GM18508 (cell line): ENCODE data around the gene GATD1.

ENCODE experiments used
- ATAC-seq: cut with Tn5 transposase; IDR thresholded peaks from one replicate; pipeline ENCODE4 v1.9.1; 2021; ENCODE audit warnings: moderate number of reproducible peaks; ENCODE audit not compliant: insufficient read depth, unreplicated experiment

GATD1 gene

DNA sequence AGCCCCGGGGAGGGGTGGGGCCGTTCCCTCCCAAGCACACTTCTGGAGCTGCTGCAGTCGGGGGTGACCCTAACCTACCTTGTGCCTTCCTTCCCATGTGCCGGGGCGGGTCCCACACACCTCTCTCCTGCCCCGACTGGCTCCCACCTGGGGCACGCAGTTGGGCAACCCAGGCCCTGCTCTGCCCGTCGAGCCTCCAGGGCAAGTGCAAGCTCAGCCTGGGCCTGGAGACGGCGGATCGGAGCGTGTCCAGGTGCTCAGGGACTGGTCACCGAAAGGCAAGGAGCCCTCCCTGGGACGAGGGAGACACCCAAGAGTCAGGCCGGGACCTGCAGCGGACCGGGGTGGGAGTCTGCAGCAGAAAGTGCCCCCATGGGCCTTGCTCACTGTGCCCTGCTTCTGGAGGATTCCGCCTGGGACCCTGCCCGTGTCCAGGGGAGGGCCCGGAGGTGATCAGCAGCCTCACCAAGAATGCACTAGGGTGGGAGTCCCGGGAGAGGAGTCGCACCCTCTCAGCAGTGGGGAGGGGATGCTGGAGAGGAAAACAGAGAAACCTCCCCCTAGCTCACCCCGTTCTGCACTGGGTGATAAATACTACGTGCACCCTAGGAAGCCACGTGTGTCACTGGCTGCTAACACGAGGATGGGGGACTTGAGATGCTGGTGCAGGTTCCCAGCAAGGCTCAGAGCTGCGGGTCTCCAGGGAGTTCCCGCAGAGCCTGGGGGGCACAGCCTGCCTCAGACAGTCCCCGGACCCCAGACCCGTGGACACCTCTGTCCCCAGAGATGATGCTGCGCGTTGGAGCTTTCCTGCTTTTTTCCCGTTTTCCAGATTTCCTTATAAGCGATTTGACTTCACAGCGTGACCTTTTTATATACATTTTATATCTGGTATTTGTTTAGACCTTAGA is 5.2 kb upstream of the GATD1 start:
- ATAC-seq: no peak

DNA sequence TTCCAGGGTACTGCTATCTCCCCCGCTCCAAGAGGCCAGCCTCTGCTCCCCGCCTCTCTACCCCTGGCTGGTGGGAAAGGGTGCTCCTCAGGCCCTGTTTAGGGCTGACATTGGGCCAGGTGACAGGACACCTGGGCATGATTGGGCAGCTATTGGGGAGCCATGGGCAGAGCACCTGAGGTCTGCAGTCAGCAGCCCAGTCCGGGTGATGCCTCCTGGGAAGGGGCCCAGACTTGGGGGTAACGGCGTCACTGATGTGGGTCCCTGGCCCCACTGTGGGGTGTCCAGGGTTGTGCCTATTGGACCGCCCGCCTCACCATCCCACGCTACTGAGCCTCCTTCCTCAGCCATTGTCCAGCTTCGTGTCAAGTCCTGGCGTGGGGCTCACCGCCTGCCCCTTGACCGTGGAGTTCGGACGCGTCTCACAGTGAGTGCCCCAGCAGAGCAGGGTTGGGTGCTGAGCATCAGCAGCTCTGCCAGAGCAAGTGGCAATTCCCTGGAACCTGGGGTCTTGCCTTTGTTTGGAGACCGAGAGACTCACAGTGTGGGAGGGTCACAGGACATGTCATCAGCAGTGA is 2.8 kb upstream of the GATD1 start:
- ATAC-seq: no peak

DNA sequence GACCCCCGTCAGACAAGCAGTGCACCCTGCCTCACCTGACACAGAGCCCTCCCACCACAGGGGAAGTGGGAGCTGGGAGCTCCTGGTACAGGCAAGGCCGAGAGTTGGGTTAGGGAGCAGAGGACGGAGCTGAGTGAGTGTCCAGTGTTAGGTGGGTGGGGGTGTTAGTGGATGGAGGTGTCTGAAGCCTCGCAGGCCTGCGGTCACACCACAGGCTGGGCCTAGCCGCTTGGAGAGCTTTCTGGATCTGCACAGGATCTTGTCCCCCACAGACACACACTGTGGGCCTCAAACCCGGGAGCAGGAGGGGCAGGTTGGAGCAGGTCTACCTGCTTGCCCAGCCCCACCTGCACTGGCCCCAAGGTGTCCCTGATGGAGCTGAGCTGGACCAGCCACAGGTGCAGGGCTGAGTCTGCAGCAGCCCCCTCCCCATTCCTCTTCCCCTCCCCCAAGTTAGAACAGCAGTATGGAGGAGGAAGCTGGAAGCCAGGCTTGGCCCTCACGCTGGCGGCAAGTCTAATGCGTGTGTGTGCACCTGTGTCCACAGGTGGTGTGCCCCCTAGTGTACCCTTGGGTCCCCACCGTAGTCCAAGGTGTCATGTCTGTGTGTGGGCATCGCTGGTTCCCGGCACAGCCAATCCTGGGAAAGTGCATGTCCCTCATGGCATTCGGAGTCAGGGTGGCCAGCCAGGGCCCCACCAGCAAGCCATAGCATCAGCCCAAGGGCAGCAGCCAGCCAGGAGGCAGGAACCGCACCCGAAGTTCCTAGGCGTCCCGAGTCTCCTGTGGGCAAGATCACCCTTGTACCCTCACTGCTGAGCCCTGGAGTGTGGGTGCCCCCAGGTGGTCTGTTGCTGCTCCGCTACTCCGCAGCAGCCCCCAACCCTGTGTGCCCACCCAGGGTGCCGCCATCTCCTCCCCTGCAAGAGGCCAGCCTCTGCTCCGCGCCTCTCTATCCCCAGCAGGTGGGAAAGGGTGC is 2.0 kb upstream of the GATD1 start:
- no peak for ATAC-seq

DNA sequence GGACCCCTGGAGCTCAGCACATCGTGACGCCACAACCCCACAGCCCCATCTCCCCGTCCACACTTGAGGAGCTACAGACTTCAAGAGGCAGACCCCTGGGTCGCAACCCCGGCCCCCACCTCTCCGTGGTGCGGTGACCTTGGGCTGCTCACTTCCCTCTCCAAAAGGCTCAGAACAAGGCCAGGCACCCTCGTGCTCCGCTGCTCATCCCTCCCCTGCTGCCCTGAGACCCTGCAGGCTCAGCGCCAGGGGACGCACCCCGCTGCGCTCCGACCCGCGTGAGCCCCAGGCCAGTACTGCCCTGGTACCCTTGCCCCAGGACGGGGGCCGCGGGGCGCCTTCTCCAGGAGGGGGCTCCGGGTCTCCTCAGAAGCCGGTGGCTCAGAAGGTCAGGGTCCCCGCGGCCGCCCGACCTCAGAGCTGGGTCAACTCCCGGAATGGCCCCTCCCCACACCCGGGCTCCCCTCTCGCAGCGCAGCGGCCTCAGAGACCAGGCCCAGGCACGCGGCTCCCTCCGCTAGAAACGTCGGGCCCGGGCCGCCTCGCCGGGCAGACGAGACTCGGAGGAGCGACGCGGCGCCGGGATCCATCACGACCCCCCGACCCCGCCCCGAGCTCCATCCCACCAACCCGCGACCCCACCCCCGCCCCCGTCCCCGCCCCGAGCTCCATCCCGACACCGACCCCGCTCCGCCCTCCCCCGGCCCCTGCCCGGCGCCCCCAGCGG is 563 bp downstream of the GATD1 start:
- ATAC-seq: no peak

DNA sequence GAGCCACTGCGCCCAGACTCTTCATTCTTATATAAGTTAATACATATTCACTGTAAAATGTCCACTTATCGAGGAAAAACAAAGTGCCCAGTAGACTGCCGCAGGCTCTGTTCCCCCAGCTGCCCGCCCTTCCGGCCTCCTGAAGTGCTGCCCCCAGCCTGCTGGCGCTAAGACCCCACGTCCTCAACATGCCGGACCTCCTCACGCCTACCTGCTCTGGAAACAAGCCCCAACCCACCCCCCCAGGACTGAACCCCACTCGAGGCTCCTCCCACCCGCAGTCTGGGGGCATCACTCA is 1.1 kb downstream of the GATD1 start:
- no peak for ATAC-seq

DNA sequence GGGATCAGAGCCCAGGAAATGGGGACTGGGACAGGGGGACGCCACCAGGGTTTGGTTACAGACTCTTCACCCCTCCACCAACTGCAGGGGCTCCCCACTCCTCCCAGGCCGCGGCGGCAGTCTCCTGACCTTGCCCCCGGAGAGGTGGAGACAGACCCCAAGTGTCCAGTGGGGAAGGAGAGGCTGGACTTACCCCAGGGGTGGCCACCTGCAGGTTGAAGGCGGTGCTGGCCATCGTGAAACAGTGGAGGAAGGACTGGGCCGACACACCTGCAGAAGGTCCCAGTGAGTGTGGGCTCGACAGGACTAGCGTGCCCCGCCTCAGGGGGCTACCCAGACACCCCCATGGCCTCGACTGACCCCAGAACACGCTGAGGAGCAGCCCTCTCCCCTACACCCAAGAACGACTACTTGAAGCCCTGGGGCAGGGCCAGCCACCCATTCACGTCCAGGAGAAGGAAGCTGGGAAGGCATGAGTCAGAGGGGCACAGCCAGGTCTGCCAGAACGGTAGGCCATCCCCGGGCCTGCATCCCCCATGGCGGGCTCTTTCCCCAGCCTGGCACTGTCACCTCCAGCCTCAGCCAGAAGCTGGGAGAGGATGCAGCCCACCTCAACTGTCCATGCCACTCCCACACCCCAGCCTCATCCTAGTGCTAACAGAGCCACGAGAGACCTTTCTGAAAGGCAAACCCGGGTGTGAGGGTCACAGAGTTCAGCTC is 2.3 kb downstream of the GATD1 start:
- ATAC-seq: no peak

DNA sequence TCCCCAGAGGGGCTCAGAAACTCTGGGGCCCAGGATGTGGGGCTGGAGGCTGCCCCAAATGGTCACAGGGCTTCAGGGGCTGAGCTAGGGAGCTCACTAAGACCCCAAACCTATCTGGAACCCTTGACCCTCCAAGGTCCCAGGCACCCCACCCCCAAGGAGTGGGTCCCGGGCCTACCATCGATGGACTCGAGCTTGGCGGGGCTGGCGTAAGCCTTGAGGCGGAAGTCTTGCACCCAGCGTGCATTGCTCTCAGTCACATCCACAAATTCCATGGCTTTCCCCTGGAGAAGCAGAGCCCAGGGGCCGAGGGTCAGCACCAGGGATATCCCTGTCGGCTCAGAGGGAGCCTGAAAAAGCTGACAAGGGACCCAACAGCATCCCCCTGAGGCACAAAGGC is 3.5 kb downstream of the GATD1 start:
- ATAC-seq: no peak

DNA sequence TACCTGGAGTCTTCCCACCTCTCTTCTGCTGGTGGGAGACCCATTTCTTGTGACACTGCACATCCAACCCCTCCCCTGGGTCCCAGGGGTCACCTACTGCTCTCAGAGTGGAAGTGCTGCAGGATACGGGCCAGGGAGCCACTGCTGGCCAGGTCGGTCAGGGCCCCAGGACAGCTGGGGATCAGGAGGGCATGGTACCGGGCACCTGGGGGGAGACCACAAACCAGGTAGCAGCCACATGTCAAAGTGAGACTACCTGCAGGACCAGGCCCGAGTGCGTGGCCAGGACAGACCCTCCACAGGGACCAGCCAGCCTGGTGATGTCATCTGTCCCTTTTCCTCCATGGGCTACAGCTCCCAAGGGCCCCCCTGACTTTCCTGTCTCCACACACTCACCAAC is 3.9 kb downstream of the GATD1 start:
- no peak for ATAC-seq

DNA sequence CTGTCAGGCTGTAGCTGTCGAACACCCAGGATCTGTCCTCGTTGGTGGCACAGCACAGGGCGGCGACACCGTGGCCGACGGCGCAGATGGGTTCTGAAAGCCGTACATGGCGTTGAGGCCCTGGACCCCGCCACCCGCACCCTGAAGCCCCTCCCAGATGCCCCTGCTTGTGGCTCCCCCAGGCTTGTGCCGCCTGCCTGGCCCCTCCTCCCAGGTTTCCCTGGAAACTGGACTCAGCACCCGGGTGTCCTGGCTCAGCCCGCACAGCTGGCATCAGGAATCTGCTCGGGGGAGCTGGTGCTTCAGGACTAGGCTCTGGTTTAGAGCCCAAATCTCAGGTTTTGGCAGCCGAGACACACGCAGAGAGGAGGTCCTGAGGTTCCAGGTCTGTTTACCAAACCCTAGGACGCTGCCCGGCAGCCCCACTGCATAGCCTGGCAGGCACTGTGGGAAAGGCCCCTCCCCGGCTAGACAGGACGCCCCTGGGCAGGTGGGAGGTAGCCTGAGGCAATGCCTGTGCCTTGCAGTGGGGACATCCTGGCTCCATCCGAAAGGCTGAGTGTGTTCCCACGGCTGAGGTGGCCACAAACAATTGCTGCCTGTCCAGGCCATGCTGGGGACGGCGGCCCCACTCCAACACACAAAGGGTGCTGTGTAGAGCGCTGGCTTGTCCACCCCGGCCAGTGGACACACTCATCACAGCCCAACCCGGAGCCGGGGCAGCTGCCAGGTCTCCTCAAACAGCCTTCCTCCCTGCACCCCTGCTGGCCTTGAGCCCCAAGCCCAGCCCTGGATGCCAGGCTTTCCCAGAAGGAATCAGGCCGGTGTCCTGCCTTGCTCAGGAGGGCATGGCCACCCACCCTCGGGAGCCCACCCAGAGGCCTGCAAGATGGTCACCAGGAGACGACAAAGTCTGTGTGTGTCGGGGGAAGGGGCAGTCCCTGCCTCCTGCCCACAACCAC is 4.6 kb downstream of the GATD1 start:
- ATAC-seq: no peak

DNA sequence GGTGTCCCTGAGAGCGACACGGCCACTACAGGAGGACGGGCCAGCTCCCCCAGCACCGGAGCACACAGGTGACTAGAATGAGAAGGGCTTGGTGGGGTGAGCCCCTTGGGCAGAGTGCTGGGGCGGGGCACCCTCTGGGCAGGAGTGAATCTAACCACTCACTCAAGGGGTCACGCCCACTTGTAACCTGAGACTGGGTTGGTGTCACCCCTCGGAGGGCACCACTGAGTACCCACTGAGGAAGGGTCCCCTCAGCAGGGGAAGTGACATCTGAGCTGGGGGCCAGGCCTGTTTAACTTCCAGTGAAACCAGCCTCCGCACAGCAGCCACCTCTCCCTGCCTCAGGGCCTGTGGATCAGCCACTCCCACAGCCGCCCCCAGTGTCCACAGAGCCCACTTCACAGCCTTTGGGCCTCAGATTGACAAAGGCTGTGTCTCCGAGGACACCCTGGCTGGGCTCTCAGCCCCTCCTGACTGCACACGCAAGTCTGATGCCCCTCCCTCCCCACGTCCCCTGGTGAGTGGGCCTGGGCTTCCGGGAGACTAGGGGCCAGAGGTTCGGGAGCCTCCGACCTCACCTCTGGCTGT is 5.6 kb downstream of the GATD1 start:
- ATAC-seq: no peak

DNA sequence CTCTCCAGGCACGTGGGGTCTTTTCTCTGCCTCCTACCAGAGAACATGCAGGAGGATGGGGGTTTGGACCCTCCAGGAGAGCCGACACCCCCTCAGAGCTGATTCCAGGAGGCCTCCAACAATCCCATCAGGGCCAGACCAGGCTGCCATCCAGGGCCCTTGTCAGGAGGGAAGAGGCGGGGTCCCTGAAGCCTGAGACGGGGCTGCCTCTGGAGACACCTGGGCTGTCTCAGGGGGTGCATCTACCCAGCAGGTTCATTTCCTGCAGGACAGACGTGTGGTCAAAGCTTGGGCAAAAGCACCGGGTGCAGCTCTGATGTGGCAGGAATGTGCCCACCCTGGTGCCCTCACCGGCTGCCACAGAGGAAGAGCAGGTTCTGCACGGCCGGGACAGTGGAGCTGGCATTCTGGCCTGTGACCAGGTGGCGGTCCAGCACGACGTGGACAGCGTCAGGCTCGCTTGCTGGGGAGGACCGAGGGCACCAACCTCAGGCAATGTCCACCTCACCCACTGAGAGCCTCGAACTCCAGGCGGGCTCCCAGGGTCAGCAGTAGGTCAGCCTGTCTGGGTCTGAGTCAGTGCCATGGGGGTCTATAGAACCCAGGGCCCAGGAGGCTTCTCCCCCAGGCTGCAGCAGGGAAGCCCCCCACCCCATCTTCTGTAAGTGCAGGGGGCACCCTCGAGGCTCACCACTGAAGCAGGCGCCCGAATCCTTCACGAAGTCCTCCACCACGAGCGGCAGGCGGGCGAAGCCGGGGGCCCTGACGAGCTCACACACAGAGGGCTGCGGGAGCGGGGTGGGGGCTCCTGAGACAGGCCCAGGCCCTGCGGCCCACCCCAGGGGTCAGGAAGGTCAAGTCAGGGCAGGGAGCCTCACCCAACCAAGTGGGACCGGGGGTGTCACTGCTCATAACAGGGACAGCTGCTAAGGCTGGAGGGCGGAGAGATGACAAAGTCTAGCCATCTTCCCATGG is 6.4 kb downstream of the GATD1 start:
- no peak for ATAC-seq

DNA sequence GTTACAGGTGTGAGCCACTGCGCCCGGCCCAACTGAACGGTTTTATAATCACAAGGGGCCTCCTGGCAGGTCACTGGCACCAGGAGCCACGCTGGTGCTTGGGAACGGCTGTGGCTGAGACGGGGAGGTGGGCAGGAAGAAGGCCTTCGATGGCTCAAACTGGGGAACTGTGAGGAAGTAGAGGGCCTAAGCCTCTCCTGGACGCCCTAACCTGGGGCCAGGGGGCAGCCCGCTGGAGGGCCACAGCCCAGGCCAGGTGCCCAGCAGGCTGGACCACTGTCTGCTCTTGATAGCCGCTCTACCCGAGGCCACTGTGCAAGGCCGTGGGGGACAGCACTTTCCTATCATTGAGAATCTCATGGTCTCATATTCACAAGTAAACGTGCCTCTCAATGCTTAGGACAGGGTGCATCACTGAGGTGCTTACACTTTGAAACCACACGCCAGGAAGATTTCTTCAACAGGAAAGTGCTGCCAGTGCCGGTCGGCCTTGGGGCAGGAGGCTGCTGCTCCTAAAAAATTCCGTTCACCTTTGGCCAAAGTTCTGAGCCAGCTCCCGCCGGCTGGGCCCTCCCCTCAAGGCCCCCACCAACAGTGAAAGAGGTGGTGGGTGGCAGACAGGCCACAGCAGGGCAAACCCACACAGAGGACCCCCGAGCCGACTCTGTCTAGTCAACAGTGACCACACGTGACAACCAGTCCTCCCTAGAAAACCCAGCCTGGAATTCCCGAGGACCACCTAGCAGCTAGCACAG is 7.2 kb downstream of the GATD1 start:
- ATAC-seq: no peak

DNA sequence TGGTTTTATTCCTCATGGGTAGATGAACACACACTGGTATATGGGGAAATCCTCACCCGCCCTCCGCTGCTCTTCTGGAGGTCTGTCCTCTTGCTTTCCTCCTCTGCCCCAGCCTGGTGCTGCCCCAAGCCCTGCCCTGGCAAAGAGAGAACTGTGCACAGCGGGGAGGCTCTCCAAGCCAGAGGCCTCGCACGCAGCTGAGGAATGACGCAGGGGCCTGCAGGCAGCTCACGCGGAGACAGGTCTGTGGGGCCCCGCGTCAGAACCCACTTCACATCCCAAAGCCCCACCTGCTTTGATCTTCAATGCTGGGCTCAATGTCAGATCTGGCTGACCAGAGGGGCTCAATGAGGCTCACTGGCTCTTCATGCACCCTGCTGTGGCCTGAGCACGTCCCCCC is 10.0 kb downstream of the GATD1 start:
- no peak for ATAC-seq

DNA sequence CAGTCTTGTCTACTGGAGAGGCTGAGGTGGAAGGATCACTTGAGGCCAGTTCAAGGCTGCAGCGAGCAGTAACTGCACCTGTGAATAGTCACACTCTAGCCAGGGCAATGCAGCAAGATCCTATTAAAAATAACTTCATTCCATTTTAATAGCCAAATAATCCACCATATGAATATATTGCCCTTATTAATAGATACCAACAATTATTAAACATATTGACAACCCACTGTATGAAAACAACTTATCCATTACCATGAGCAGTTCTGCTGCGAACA is 10.4 kb downstream of the GATD1 start:
- ATAC-seq: no peak

DNA sequence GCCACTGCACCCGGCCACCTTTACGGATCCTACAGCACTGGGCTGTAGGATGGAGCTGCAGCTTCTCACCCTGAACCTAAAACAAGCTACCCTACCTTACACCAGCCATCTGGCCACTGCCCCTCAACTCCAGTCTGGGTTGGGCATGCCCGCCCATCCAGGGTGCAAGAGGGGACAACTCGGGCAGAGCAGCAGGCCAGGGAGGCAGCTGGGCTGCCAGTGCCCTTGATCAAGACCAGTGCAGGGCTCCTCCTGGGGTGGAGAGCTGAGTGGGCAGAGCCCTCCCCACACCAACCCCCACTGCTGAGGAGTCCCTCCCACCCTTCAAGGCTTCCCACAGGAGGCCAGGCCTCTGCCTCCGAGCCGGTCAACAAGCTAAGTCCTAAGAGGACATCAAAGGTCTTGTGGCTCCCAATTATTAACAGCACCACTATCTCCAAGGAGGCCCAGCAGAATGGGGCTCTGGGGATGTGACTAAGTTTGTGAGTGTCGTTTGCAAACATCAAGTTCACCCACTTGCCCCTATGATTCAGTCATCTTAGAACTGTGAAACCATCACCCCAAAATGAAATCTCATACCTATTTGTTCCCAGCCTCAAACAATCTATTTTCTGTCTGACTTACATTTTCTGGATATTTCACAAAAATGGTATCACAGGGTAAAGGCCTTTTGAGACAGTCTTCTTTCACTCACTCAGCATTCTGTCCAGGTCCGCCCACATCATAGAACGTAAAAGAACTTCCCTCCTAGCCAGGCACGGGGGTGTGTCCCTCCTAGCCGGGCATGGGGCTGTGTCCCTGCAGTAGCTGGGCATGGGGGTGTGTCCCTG is 11.0 kb downstream of the GATD1 start:
- no peak for ATAC-seq

DNA sequence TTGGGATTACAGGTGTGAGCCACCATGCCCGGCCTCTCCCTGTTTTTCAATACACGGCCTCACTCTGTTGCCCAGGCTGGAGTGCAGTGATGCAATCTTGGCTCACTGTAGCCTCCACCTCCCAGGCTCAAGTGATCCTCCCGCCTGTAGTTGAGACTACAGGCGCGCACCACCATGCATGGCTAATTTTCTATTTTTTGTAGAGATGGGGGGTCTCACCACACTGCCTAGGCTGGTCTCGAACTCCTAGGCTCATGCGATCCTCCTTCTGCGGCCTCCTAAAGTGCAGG is 11.5 kb downstream of the GATD1 start:
- ATAC-seq: no peak
